ENCODE results near the gene VWA8.

DNA sequence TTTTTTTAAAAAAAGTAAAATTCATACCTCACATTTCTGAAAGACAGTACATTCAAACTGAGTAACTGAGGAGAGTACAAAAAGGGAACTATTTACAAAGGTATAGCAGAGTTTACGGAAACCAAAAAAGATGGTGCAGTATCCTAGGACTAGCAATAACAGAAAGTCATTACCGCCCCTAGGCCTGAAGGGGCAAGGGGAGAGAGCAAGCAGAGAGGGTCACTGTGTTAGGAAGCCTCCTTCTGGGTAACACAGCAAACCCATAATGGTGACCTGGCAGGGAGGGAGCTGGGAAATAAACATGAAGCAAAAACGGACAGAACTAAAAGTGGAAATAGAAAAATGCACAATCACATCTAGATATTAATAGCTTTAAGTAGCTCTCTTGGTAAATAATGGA is 8.2 kb downstream of the VWA8 start:
- TF ChIP-seq POLR2A (IDR thresholded peaks at IDR 0.05; ENCODE audit: control extremely low read depth in 1 of 2, low read depth in 2 of 2, low read length in 2 of 2), result no peak
- TF ChIP-seq, protein P1, sequence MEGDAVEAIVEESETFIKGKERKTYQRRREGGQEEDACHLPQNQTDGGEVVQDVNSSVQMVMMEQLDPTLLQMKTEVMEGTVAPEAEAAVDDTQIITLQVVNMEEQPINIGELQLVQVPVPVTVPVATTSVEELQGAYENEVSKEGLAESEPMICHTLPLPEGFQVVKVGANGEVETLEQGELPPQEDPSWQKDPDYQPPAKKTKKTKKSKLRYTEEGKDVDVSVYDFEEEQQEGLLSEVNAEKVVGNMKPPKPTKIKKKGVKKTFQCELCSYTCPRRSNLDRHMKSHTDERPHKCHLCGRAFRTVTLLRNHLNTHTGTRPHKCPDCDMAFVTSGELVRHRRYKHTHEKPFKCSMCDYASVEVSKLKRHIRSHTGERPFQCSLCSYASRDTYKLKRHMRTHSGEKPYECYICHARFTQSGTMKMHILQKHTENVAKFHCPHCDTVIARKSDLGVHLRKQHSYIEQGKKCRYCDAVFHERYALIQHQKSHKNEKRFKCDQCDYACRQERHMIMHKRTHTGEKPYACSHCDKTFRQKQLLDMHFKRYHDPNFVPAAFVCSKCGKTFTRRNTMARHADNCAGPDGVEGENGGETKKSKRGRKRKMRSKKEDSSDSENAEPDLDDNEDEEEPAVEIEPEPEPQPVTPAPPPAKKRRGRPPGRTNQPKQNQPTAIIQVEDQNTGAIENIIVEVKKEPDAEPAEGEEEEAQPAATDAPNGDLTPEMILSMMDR (IDR thresholded peaks at IDR 0.05; ENCODE audit: control extremely low read depth in 1 of 3, insufficient read depth in 1 of 3, low read depth in 1 of 3, low read length in 3 of 3), result no peak
- no peak for TF ChIP-seq KDM1A (IDR thresholded peaks at IDR 0.05; ENCODE audit: borderline replicate concordance, low read length)
- TF ChIP-seq TAF1 (IDR thresholded peaks at IDR 0.05; ENCODE audit: low read depth, low read length), result no peak
- no peak for TF ChIP-seq TEAD4 (IDR thresholded peaks at IDR 0.05; ENCODE audit: low read depth, low read length)
- no peak for TF ChIP-seq SP1 (IDR thresholded peaks at IDR 0.05; ENCODE audit: low read depth, low read length)
- TF ChIP-seq RFX5 (IDR thresholded peaks at IDR 0.05; ENCODE audit: borderline replicate concordance, low read depth, low read length), result no peak
- TF ChIP-seq EZH2 (IDR thresholded peaks at IDR 0.05; ENCODE audit: low read depth, low read length, severe bottlenecking), result no peak
- TF ChIP-seq RBBP5 (IDR thresholded peaks at IDR 0.05; ENCODE audit: borderline replicate concordance, low read depth, low read length), result no peak
- TF ChIP-seq NRF1 (IDR thresholded peaks at IDR 0.05; ENCODE audit: low read depth, low read length), result no peak
